SK-N-MC (cell line): Measurements from ENCODE around the gene OXCT1.

Source experiments
- DNase-seq: peaks from one replicate; pipeline ENCODE4 v3.0.0-alpha.2; 2011; ENCODE audit warnings: low read depth, low spot score
- H3K27ac ChIP-seq: fragments of 200-600 bp; sonication (generic); 2 replicates; pipeline ENCODE4 v1.5.1; 2016; ENCODE audit warnings: mixed run types
- H3K36me3 ChIP-seq: fragments of 200-600 bp; sonication (generic); 2 replicates; pipeline ENCODE4 v1.6.1; 2017; ENCODE audit warnings: antibody characterized with exemption, low read length, mixed read lengths; ENCODE audit not compliant: insufficient read depth
- H3K4me3 ChIP-seq: fragments of 200-600 bp; sonication (generic); 2 replicates; pipeline ENCODE4 v1.5.1; 2016
- H3K9ac ChIP-seq: fragments of 200-600 bp; sonication (generic); 2 replicates; pipeline ENCODE4 v1.8.0; 2017; ENCODE audit warnings: mixed run types, mixed read lengths; ENCODE audit not compliant: insufficient read length
- H3K9me3 ChIP-seq: fragments of 200-600 bp; sonication (generic); 2 replicates; pipeline ENCODE4 v1.6.1; 2017; ENCODE audit warnings: low read depth, mild to moderate bottlenecking, antibody characterized with exemption, low read length, moderate library complexity, mixed read lengths
- EZH2 ChIP-seq: fragments of 200-600 bp; sonication (generic); IDR thresholded peaks from one replicate; pipeline ENCODE4 v1.6.1; 2017; ENCODE audit warnings: antibody characterized with exemption
- FOXP2 ChIP-seq: optimal IDR thresholded peaks from 2 replicates; pipeline ENCODE3; 2011; ENCODE audit warnings: mild to moderate bottlenecking, moderate library complexity; ENCODE audit not compliant: insufficient read depth; ENCODE audit errors: extremely low read length, control extremely low read depth
- POLR2AphosphoS5 ChIP-seq: IDR thresholded peaks from 2 replicates; pipeline ENCODE4 v1.6.1; 2012; ENCODE audit warnings: mild to moderate bottlenecking, low read depth, low read length, borderline replicate concordance

Gene OXCT1

GRCh38 chr5:41893074-41893851 is 23.0 kb upstream of the OXCT1 start:
- H3K36me3 ChIP-seq, result no peaks in the 10 kb centered on the region
- no peak for TF ChIP-seq FOXP2
- TF ChIP-seq EZH2, result no peak
- TF ChIP-seq POLR2AphosphoS5, result no peak
- no peak overlapping the region for H3K9ac ChIP-seq
- H3K9me3 ChIP-seq, result no peaks in the 10 kb centered on the region
- no peak for DNase-seq
- no peak overlapping the region for H3K27ac ChIP-seq
- H3K4me3 ChIP-seq, result no peak overlapping the region

DNA sequence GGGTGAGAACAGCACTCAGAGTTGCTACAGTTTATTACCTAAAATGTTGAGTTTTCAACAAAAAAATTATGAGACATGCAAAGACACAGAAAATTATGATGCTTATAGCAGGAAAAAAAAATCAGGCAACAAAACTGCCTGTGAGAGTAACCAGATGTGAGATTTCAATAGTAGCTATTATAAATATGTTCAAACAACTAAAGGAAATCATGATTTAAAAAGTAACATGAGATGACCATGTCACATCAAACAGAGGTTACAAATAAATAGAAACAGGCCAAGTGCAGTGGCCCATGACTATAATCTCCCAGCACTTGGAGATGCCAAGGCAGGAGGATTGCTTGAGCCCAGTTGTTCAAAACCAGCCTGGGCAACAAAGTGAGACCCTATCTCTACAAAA is 21.8 kb upstream of the OXCT1 start:
- Histone ChIP-seq H3K36me3 (no peaks in the 10 kb centered on the region), H3K9ac (no peak overlapping the region), H3K27ac (no peak overlapping the region), H3K9me3 (no peaks in the 10 kb centered on the region), H3K4me3 (no peak overlapping the region)
- TF ChIP-seq FOXP2 (no peak), EZH2 (no peak), POLR2AphosphoS5 (no peak)
- DNase-seq, result no peak

GRCh38 chr5:41891066-41891707 is 21.0 kb upstream of the OXCT1 start:
- TF ChIP-seq POLR2AphosphoS5 (no peak), EZH2 (no peak), FOXP2 (no peak)
- Histone ChIP-seq H3K9ac (no peak overlapping the region), H3K27ac (no peak overlapping the region), H3K9me3 (no peaks in the 10 kb centered on the region), H3K36me3 (no peaks in the 10 kb centered on the region), H3K4me3 (no peak overlapping the region)
- DNase-seq, result no peak

- TF ChIP-seq FOXP2 (no peak), POLR2AphosphoS5 (no peak), EZH2 (no peak)
- DNase-seq, result no peak
- H3K27ac ChIP-seq, result no peak overlapping the region
Observed at GRCh38 chr5:41885286-41885685, 15.1 kb upstream of the OXCT1 start.

GRCh38 chr5:41883936-41884335 is 13.7 kb upstream of the OXCT1 start:
- Histone ChIP-seq H3K9ac (no peak overlapping the region), H3K4me3 (no peak overlapping the region), H3K9me3 (no peaks in the 10 kb centered on the region; the same call in 1 of the 2 replicates), H3K36me3 (no peaks in the 10 kb centered on the region), H3K27ac (no peak overlapping the region)
- DNase-seq, result no peak
- TF ChIP-seq POLR2AphosphoS5 (no peak), EZH2 (no peak)

More at GRCh38 chr5:41885286-41885685, 15.1 kb upstream of the OXCT1 start:
- Histone ChIP-seq H3K4me3 (no peak overlapping the region), H3K36me3 (no peaks in the 10 kb centered on the region), H3K9me3 (no peaks in the 10 kb centered on the region; the same call in 1 of the 2 replicates), H3K9ac (no peak overlapping the region)

- no peak for DNase-seq
- TF ChIP-seq EZH2 (no peak), POLR2AphosphoS5 (no peak), FOXP2 (no peak)
- H3K9ac ChIP-seq, result no peak overlapping the region
Observed at GRCh38 chr5:41883243-41883642, 13.0 kb upstream of the OXCT1 start.

GRCh38 chr5:41882765-41883164 is 12.5 kb upstream of the OXCT1 start:
- TF ChIP-seq FOXP2, result no peak
- TF ChIP-seq POLR2AphosphoS5, result no peak
- TF ChIP-seq EZH2, result no peak
- Histone ChIP-seq H3K9ac (no peak overlapping the region), H3K9me3 (no peaks in the 10 kb centered on the region; the same call in 1 of the 2 replicates), H3K36me3 (no peaks in the 10 kb centered on the region), H3K27ac (no peak overlapping the region), H3K4me3 (no peak overlapping the region)
- no peak for DNase-seq

More at GRCh38 chr5:41883243-41883642, 13.0 kb upstream of the OXCT1 start:
- H3K27ac ChIP-seq, result no peak overlapping the region
- no peaks in the 10 kb centered on the region for H3K36me3 ChIP-seq
- H3K9me3 ChIP-seq, result no peaks in the 10 kb centered on the region; the same call in 1 of the 2 replicates
- no peak overlapping the region for H3K4me3 ChIP-seq

GRCh38 chr5:41878643-41879478 is 8.6 kb upstream of the OXCT1 start:
- Histone ChIP-seq H3K9me3 (no peaks in the 10 kb centered on the region; the same call in 1 of the 2 replicates), H3K36me3 (no peaks in the 10 kb centered on the region), H3K4me3 (no peak overlapping the region), H3K27ac (no peak overlapping the region), H3K9ac (no peak overlapping the region)
- no peak for TF ChIP-seq POLR2AphosphoS5
- TF ChIP-seq EZH2, result no peak
- no peak for TF ChIP-seq FOXP2
- DNase-seq, result no peak
